Spinal cord (tissue), 10 donors: Measurements from ENCODE around the gene MOXD1. TPM values are rescaled to one million over a fixed set of nuclear protein-coding genes. Genes with fewer than 3 reads are reported as not detected.
A peak's percentile ranks its signal among the peaks of the same experiment; 100 is the strongest.
"Not testable (repeated sequence)": the region's sequence is repeated elsewhere in the genome, so short reads cannot be mapped to it uniquely, and the experiment has no call there.

ENCODE experiments used
- DNase-seq, 6 donors: peaks; one replicate each; pipeline versions ENCODE4 v3.0.0 to v3.0.0-alpha.2; 2013 to 2015; ENCODE audit warnings: low spot score in 6 of 6, low read depth in 4 of 6
- H3K27ac ChIP-seq: one replicate; pipeline ENCODE4 v1.5.1; 2013; ENCODE audit warnings: low read depth, low read length, control low read depth
- H3K27me3 ChIP-seq: one replicate; pipeline ENCODE4 v1.6.1; 2013; ENCODE audit warnings: low read length; ENCODE audit not compliant: control insufficient read depth, insufficient read depth
- H3K36me3 ChIP-seq: one replicate; pipeline ENCODE4 v1.6.1; 2013; ENCODE audit warnings: low read length; ENCODE audit not compliant: control insufficient read depth, insufficient read depth
- H3K4me1 ChIP-seq: one replicate; pipeline ENCODE4 v1.6.1; 2013; ENCODE audit warnings: low read length; ENCODE audit not compliant: control insufficient read depth, insufficient read depth
- H3K4me3 ChIP-seq: one replicate; pipeline ENCODE4 v1.5.1; 2013; ENCODE audit warnings: low read depth, low read length, control low read depth
- H3K9me3 ChIP-seq: one replicate; pipeline ENCODE4 v1.6.1; 2013; ENCODE audit warnings: low read length; ENCODE audit not compliant: control insufficient read depth, insufficient read depth
- WGBS: methylation state at CpG from one replicate; pipeline ENCODE4 v1.1.5; 2013; ENCODE audit warnings: missing lambda C conversion rate; ENCODE audit not compliant: insufficient coverage; 5-methylcytosine and 5-hydroxymethylcytosine counted together
- polyA plus RNA-seq, 2 donors: library from polyadenylated mRNA; unstranded; fragments of 120-200 nt; gene quantifications; one replicate each; pipeline ENCODE4 v1.2.1, GENCODE V29; 2013; ENCODE audit not compliant: insufficient read length in 2 of 2
- total RNA-seq, 2 donors: library from RNA; depleted of rRNA in 1 of 2; stranded (reverse); fragments of 120-200 nt in 1 of 2; fragments of >200 nt in 1 of 2; gene quantifications; one replicate each; pipeline versions ENCODE4 v1.2.3 to v1.2.4, GENCODE V29; 2013 to 2014
- donor health status: healthy.

The MOXD1 gene
- total and polyA plus RNA-seq, 4 donors: 11.4 to 32.9 (median 16.9) TPM

DNA sequence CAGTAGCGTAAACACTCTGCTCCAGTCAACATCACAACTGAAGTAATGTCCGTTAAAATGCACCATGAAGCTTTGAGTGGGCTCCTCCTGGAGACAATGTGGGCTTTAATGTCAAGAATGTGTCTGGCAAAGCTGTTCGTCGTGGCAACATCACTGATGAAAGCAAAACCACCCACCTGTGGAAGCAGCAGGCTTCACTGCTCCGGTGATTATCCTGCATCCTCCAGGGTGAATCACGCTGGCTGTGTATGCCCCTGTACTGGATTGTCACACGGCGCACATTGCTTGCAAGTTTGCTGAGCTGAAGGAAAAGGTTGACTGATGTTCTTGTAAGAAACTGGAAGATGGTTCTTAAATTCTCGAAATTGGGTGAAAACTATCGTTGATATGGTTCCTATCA is 128.5 kb downstream of the MOXD1 start:
- Histone ChIP-seq H3K4me3 (no peak overlapping the region), H3K36me3 (no peaks in the 10 kb centered on the region), H3K4me1 (no peaks in the 10 kb centered on the region), H3K27ac (no peak overlapping the region), H3K27me3 (no peaks in the 10 kb centered on the region), H3K9me3 (no peaks in the 10 kb centered on the region)
- WGBS: 93% methylated on average over 10 of the region's 10 CpGs
- no peak for DNase-seq

GRCh38 chr6:132270726-132271402 is 130.4 kb downstream of the MOXD1 start:
- peak in 3 of 6 donors; percentile 4 to 17 (median 12) for DNase-seq
- H3K27ac ChIP-seq: no peak overlapping the region
- no peaks in the 10 kb centered on the region for H3K27me3 ChIP-seq
- H3K4me3 ChIP-seq: no peak overlapping the region
- no peaks in the 10 kb centered on the region for H3K9me3 ChIP-seq
- no peaks in the 10 kb centered on the region for H3K36me3 ChIP-seq
- H3K4me1 ChIP-seq: no peaks in the 10 kb centered on the region
- 43% methylated on average over 2 of the region's 4 CpGs for WGBS

GRCh38 chr6:132268666-132269065 is 132.6 kb downstream of the MOXD1 start:
- DNase-seq, H3K9me3 ChIP-seq, H3K36me3 ChIP-seq, H3K4me3 ChIP-seq, H3K27ac ChIP-seq, H3K27me3 ChIP-seq, H3K4me1 ChIP-seq: not testable (repeated sequence)
- 88% methylated on average over 3 of the region's 5 CpGs for WGBS

DNA sequence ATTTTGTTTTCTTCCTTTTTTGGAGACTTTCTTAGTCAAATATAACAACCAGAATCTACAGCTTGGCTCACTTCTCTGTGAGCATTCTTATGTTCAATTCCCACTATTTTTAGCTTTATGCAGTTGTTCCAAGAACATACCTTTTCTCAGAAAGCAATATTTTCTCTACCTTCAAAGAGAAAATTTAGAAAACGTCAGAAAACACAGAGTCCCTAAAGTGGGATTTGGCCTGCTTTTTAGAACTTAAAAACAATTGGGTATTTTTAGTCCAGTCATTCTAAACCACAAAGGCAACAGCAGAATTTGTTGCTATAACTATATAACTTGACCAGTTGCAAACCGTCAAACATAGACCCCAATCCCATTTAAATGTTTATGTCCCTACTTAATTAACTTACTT is 133.1 kb downstream of the MOXD1 start:
- Histone ChIP-seq H3K36me3 (no peaks in the 10 kb centered on the region), H3K27ac (no peak overlapping the region), H3K4me1 (no peaks in the 10 kb centered on the region), H3K9me3 (no peaks in the 10 kb centered on the region), H3K27me3 (no peaks in the 10 kb centered on the region), H3K4me3 (no peak overlapping the region)
- no peak for DNase-seq
- no CpG with 5 or more reads among the region's 2 CpGs for WGBS

DNA sequence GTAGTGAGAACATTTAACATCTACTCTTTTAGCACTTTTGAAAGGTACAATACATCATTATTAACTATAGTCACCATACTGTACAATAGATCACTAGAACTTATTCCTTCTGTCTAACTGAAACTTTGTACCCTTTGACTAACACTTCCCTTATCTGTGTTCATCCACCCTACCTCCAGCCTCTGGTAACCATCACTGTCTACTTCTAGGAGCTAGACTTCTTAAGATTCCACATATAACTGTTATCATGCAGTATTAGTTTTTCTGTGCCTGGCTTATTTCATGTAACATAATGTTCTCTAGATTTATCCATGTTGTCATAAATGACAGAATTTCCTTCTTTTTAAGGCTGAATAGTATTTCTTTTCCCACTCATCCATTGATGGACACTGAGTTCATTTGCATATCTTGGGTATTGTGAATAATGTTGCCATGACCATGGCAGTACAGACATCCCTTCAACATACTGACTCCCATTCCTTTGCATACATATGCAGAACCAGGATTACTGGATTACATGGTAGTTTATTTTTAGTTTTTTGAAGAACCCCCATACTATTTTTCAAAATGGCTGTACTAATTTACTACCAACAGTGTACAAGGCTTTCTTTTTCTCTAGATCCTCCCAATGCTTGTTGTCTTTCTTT is 135.7 kb downstream of the MOXD1 start:
- Histone ChIP-seq H3K9me3 (no peaks in the 10 kb centered on the region), H3K4me1 (no peaks in the 10 kb centered on the region), H3K36me3 (no peaks in the 10 kb centered on the region), H3K4me3 (no peak overlapping the region), H3K27ac (no peak overlapping the region), H3K27me3 (no peaks in the 10 kb centered on the region)
- DNase-seq: no peak

DNA sequence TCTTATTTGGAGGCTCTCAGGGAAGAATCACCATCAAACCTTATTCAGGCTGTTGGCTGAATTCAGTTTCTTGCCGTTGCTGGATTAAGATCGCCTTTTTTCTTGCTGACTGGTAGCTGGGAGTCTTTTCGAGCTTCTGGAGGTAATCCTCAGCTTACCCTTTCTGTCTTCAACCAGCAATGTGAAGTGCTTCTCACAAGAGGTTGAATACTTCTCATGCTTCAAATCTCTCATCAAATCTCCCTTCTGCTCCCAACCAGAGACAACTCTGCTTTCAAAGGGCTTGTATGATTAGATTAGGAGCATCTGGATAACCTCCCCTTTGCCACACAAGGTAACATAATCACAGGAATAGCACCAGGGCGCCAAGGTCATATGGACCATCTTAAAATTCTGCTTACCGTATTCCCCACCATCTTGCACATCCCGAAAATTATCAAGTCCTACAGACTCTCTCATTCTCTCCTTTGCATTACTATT is 137.2 kb downstream of the MOXD1 start:
- DNase-seq: no peak
- 100% methylated on average over 4 of the region's 6 CpGs for WGBS
- Histone ChIP-seq H3K27me3 (no peaks in the 10 kb centered on the region), H3K9me3 (no peaks in the 10 kb centered on the region), H3K27ac (no peak overlapping the region), H3K36me3 (no peaks in the 10 kb centered on the region), H3K4me3 (no peak overlapping the region), H3K4me1 (no peaks in the 10 kb centered on the region)

- Histone ChIP-seq H3K27ac (no peak overlapping the region), H3K4me1 (no peaks in the 10 kb centered on the region), H3K9me3 (no peaks in the 10 kb centered on the region), H3K36me3 (no peaks in the 10 kb centered on the region), H3K4me3 (no peak overlapping the region), H3K27me3 (no peaks in the 10 kb centered on the region)
- peak in 1 of 6 donors; percentile 72 for DNase-seq
Observed at GRCh38 chr6:132261354-132261753, 139.9 kb downstream of the MOXD1 start.

GRCh38 chr6:132259070-132259469 is 142.2 kb downstream of the MOXD1 start:
- DNase-seq: no peak
- Histone ChIP-seq H3K27ac (no peak overlapping the region), H3K36me3 (no peaks in the 10 kb centered on the region), H3K4me1 (no peaks in the 10 kb centered on the region), H3K4me3 (no peak overlapping the region), H3K27me3 (no peaks in the 10 kb centered on the region), H3K9me3 (no peaks in the 10 kb centered on the region)
- WGBS: no CpG with 5 or more reads among the region's 2 CpGs

DNA sequence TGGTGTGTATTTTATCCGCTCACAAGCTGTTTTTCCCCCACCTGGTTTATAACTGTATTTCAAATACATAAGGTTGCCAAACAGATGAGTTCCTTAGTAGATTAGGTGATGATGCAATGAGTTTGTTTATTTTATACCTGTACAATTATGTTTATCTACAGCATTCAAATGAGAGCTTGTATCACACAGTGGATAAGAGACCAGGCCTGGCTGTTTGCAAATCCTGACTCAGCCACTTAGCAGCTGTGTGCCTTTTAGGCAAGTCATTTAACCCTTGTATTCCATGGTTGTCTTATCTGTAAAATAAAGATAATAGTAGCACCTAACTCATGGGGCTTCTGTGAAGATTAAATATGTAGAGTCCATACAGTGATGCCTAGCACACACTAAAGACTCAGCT is 143.7 kb downstream of the MOXD1 start:
- Histone ChIP-seq H3K27me3 (no peaks in the 10 kb centered on the region), H3K27ac (no peak overlapping the region), H3K9me3 (no peaks in the 10 kb centered on the region), H3K4me1 (no peaks in the 10 kb centered on the region), H3K36me3 (no peaks in the 10 kb centered on the region), H3K4me3 (no peak overlapping the region)
- no CpG with 5 or more reads among the region's 1 CpG for WGBS
- DNase-seq: no peak

DNA sequence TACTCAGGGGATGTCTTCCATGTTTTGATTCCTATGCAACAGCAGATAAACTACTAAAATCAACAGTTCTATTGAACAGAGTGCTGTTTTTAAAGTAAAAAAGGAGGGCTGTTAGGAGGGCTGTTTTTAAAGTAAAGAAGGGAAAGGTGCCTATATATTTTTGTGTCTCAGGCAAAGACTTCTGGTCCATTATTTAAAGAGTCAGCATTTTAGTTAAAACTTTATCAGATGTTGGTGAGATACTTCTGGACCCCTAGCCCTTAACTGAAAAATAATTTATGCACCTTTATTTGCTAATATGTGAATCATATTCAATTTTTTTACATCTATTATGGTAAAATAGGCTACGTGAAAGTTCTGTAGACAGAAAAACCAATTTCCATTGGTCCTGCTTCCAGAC is 144.8 kb downstream of the MOXD1 start:
- no peaks in the 10 kb centered on the region for H3K9me3 ChIP-seq
- 100% methylated on average over 1 of the region's 1 CpG for WGBS
- no peak overlapping the region for H3K4me3 ChIP-seq
- no peak overlapping the region for H3K27ac ChIP-seq
- H3K4me1 ChIP-seq: no peaks in the 10 kb centered on the region
- no peak for DNase-seq
- H3K36me3 ChIP-seq: no peaks in the 10 kb centered on the region
- H3K27me3 ChIP-seq: no peaks in the 10 kb centered on the region
